Suppressor macrophage (primary cell): Measurements from ENCODE around the gene RTCB.

Experiments
- DNase-seq, 4 experiments: peaks; one replicate each; pipeline ENCODE4 v3.0.0-alpha.2; 2020 to 2022
- total RNA-seq, 17 experiments: gene quantifications; one replicate each; lab custom pipeline; 2026; ENCODE audit warnings: mixed read lengths in 6 of 17, inconsistent platforms in 3 of 17; lab: John Stamatoyannopoulos, UW

The RTCB gene
- total RNA-seq: 85.0 to 276 (median 108) reads per million in 17 experiments

- DNase-seq: peak; percentile 95 to 98 (median 97)
These were observed at the start of gene RTCB for GRCh38 chr22:32411829-32412592. Gene RTCB (minus strand): TSS chr22:32412247. CDS start chr22:32412156, 91 bp downstream.

- no peak for DNase-seq
These were observed 45.0 kb upstream of the RTCB start for GRCh38 chr22:32457031-32457430.

GRCh38 chr22:32448980-32449379, 36.9 kb upstream of the RTCB start:
- no peak for DNase-seq

GRCh38 chr22:32446321-32446720, 34.3 kb upstream of the RTCB start:
- peak in 1 of 4 experiments; percentile 8 for DNase-seq

- DNase-seq: peak in 1 of 4 experiments; percentile 4
These were observed 32.0 kb upstream of the RTCB start for GRCh38 chr22:32444068-32444467.

- DNase-seq: no peak
These were observed 18.3 kb upstream of the RTCB start for GRCh38 chr22:32430352-32430751.

- DNase-seq: no peak
These were observed 14.8 kb upstream of the RTCB start for GRCh38 chr22:32426881-32427280.

GRCh38 chr22:32423664-32424063, 11.6 kb upstream of the RTCB start:
- DNase-seq: no peak

GRCh38 chr22:32422062-32422461, 10.0 kb upstream of the RTCB start:
- DNase-seq: no peak

- DNase-seq: no peak
These were observed 9.4 kb upstream of the RTCB start for GRCh38 chr22:32421484-32421883.

GRCh38 chr22:32417906-32418305, 5.9 kb upstream of the RTCB start:
- DNase-seq: no peak

- no peak for DNase-seq
These were observed 4.6 kb upstream of the RTCB start for GRCh38 chr22:32416556-32417085.

- no peak for DNase-seq
These were observed 2.1 kb upstream of the RTCB start for GRCh38 chr22:32414191-32414590.

GRCh38 chr22:32413719-32414118, 1.7 kb upstream of the RTCB start:
- peak in 1 of 4 experiments; percentile 9 for DNase-seq

GRCh38 chr22:32411402-32411801, 645 bp downstream of the RTCB start:
- DNase-seq: peak; percentile 1 to 22 (median 14)

GRCh38 chr22:32410459-32410858, 1.6 kb downstream of the RTCB start:
- no peak for DNase-seq

- DNase-seq: peak in 1 of 4 experiments; percentile 16
These were observed 2.1 kb downstream of the RTCB start for GRCh38 chr22:32409977-32410376.

GRCh38 chr22:32407936-32408335, 4.1 kb downstream of the RTCB start:
- no peak for DNase-seq

GRCh38 chr22:32407312-32407711, 4.7 kb downstream of the RTCB start:
- peak; percentile 14 to 72 (median 42) for DNase-seq

- no peak for DNase-seq
These were observed 8.0 kb downstream of the RTCB start for GRCh38 chr22:32404021-32404420.

- no peak for DNase-seq
These were observed 10.6 kb downstream of the RTCB start for GRCh38 chr22:32401486-32401885.

- no peak for DNase-seq
These were observed 15.3 kb downstream of the RTCB start for GRCh38 chr22:32396746-32397145.

GRCh38 chr22:32396255-32396654, 15.8 kb downstream of the RTCB start:
- no peak for DNase-seq

GRCh38 chr22:32395107-32395506, 16.9 kb downstream of the RTCB start:
- DNase-seq: no peak
